Measurements from ENCODE around the gene PTK6.
A peak's percentile ranks its signal among the peaks of the same experiment; 100 is the strongest.

PTK6 gene

GRCh38 chr20:63544241-63544957 lies 7.2 kb upstream of the PTK6 start:
- Mint-ChIP-seq H3K36me3 (ENCODE audit: low read depth) (no peaks in the 10 kb centered on the region), H3K27ac (no peak overlapping the region), H3K4me3 (no peak overlapping the region), H3K9me3 (no peaks in the 10 kb centered on the region), H3K4me1 (ENCODE audit: low read depth) (no peaks in the 10 kb centered on the region), H3K27me3 (no peaks in the 10 kb centered on the region)

DNA sequence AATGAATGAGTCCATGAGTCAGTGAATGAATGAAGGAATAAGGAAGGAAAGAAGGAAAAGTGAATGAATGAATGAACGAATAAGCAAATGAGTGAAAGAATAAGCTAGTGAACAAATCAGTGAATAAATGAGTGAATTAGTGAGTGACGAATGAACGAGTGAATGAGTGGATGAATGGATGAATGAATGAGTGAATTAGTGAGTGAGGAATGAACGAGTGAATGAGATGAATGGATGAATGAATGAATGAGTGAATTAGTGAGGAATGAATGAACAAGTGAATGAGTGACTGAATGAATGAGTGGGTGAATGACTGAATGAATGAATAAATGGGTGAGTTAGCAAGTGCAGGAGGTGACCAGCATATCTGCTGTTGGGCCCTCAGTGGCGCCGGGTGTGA lies 6.6 kb upstream of the PTK6 start:
- no peak overlapping the region for H3K27ac Mint-ChIP-seq
- peaks cover under 1% of the 10 kb centered on the region for H3K4me1 Mint-ChIP-seq (ENCODE audit: low read depth)
- no peaks in the 10 kb centered on the region for H3K27me3 Mint-ChIP-seq
- no peaks in the 10 kb centered on the region for H3K36me3 Mint-ChIP-seq (ENCODE audit: low read depth)
- no peak overlapping the region for H3K4me3 Mint-ChIP-seq
- no peaks in the 10 kb centered on the region for H3K9me3 Mint-ChIP-seq

DNA sequence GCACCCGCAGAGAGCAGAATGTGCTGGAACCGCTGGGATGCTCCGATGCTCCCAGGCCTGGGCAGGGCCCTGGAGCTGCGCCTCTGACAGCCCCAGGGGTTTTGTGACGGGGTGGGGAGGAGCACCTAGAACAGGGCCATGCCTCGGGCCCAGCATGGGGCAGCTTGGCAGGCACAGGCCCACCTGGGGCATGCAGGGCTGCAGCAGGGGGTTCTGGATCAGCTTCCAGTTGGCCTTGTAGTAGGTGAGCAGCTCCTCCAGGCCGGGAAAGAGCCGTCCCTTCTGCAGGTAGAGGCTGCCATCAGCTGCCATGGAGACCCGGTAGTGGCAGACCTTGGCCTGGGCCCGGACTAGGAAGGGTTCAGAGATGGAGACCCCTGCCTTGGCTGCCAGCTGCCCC lies 6.0 kb upstream of the PTK6 start:
- H3K27ac Mint-ChIP-seq: no peak overlapping the region
- H3K9me3 Mint-ChIP-seq: no peaks in the 10 kb centered on the region
- H3K4me1 Mint-ChIP-seq (ENCODE audit: low read depth): peaks cover 6% of the 10 kb centered on the region
- no peaks in the 10 kb centered on the region for H3K27me3 Mint-ChIP-seq
- H3K4me3 Mint-ChIP-seq: no peak overlapping the region
- H3K36me3 Mint-ChIP-seq (ENCODE audit: low read depth): no peaks in the 10 kb centered on the region

GRCh38 chr20:63542696-63543095 lies 5.5 kb upstream of the PTK6 start:
- Mint-ChIP-seq H3K4me1 (ENCODE audit: low read depth) (peaks cover 11% of the 10 kb centered on the region), H3K36me3 (ENCODE audit: low read depth) (no peaks in the 10 kb centered on the region), H3K27me3 (no peaks in the 10 kb centered on the region), H3K9me3 (no peaks in the 10 kb centered on the region), H3K27ac (no peak overlapping the region), H3K4me3 (no peak overlapping the region)

DNA sequence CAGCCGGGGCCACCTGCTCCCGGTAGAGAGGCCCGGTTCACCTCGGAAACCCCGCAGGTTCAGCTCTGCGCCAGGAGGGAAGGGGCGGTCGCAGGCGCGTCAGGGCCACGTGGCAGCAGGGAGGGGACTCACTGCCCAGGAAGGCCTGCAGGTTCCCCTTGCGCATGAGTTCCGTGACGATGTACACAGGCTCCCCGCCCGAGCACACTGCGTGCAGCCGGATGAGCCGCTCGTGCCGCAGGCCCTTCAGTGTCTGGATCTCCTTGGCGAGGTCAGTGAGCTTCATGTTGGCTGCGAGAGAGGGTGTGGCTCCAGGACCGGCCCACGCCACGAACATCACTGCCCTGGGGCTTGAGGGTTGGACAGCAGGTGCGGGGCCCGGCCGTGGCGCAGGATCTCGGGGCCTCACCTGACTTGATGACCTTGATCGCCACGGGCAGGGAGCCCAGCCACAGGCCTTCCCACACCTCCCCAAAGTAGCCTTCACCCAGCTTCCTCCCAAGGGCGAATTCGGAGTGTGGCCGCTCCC lies 4.9 kb upstream of the PTK6 start:
- no peak overlapping the region for H3K27ac Mint-ChIP-seq
- no peaks in the 10 kb centered on the region for H3K27me3 Mint-ChIP-seq
- H3K36me3 Mint-ChIP-seq (ENCODE audit: low read depth): no peaks in the 10 kb centered on the region
- H3K4me1 Mint-ChIP-seq (ENCODE audit: low read depth): peaks cover 14% of the 10 kb centered on the region
- H3K9me3 Mint-ChIP-seq: no peaks in the 10 kb centered on the region
- H3K4me3 Mint-ChIP-seq: no peak overlapping the region

DNA sequence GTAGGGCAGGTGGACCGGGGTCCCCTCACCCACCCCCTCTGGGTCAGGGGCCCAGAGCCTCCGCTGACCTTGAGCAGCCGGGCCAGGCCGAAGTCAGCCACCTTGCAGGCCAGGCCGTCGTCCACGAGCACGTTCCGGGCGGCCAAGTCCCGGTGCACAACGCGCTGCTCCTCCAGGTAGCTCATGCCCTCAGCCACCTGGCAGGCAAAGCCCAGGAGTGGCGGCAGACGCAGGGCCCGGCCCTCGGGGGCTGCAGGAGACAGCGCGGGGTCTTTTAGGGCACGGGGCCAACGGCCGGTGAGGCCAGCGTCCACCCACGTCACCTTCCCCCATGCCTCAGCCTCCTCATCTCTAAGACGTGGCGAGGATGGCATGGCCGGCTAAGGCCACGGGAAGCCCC lies 4.2 kb upstream of the PTK6 start:
- no peaks in the 10 kb centered on the region for H3K27me3 Mint-ChIP-seq
- H3K4me3 Mint-ChIP-seq: no peak overlapping the region
- no peaks in the 10 kb centered on the region for H3K36me3 Mint-ChIP-seq (ENCODE audit: low read depth)
- peaks cover 18% of the 10 kb centered on the region for H3K4me1 Mint-ChIP-seq (ENCODE audit: low read depth)
- no peak overlapping the region for H3K27ac Mint-ChIP-seq
- H3K9me3 Mint-ChIP-seq: no peaks in the 10 kb centered on the region

DNA sequence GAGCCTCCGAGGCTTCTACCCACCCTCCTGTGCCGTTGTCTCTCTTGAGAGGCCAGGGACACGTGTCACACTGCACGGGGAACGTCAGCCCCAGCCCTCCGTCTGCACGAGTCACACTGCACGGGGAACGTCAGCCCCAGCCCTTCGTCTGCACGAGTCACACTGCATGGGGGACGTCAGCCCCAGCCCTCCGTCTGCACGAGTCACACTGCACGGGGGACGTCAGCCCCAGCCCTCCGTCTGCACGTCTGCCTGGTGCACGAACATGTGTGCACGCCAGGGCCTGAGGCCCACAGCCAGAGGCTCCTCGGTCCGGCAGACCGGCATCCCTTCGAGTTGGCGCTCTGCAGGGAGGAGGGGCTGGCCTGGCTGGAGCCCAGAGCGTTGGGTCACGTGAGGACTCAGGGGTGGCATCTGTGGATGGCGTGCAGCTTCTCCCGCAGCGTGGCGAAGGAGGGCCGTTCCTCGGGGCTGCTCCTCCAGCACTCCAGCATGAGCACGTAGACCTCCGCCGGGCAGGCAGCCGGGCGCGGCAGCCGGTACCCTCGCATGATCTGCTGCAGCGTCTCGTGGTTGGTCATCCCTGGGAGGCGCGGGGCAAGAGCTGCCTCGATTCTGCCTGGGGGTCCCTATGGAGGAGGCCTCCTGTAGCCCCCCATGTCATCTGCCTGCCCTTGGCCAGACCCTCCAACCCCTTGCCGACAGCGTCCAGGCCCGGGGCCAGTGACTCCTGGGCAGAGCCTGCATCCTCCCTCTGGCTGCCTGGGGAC lies 3.4 kb upstream of the PTK6 start:
- H3K4me1 Mint-ChIP-seq (ENCODE audit: low read depth): peaks cover 20% of the 10 kb centered on the region
- no peaks in the 10 kb centered on the region for H3K36me3 Mint-ChIP-seq (ENCODE audit: low read depth)
- no peak overlapping the region for H3K4me3 Mint-ChIP-seq
- H3K27ac Mint-ChIP-seq: no peak overlapping the region
- H3K9me3 Mint-ChIP-seq: no peaks in the 10 kb centered on the region
- no peaks in the 10 kb centered on the region for H3K27me3 Mint-ChIP-seq

DNA sequence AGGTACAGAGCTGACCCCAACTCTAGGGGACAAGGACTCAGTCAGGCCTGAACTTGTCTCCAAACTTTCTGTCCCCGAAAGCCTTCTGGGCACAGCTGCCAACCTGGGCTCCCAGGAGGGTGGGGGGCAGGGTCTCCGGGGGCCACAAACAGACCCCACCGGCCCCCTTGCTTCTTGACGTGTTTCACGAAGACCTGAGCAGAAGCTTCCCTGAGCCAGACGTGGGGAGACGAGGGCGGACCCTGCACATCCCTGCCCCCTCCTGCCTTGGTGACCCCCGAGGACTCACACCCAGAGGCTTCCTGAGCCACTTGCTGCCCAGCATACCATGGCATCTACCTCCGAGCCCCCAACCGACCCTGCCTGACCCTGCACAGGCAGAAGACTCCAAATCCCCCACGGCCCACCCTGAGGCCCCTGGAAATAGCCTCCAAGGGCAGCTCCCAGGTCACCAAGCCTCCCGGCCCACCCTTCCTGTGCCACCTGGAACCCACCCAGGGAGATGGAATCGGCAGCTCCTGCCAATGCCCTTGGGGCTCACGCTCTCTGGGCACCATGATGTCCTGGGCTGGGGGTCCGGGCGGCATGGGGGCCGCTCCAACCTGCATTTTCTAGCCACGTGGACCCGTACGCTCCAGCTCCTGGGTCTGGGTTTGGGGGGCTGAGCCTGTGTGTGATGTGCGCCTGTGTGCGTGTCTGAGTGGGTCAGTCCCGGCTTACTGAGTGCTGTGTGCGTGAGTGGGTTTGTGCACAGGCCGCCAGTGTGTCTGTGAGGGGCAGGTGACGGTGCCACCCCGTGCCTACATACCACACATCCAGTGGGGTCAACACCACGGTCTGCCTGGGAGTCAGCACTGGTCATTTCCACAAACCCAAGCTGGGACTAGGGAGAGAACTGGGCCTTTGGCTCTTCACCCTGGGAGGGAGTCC lies 2.5 kb upstream of the PTK6 start:
- H3K27me3 Mint-ChIP-seq: no peaks in the 10 kb centered on the region
- no peak overlapping the region for H3K27ac Mint-ChIP-seq
- no peaks in the 10 kb centered on the region for H3K9me3 Mint-ChIP-seq
- peaks cover 20% of the 10 kb centered on the region for H3K4me1 Mint-ChIP-seq (ENCODE audit: low read depth)
- H3K36me3 Mint-ChIP-seq (ENCODE audit: low read depth): no peaks in the 10 kb centered on the region
- H3K4me3 Mint-ChIP-seq: no peak overlapping the region

DNA sequence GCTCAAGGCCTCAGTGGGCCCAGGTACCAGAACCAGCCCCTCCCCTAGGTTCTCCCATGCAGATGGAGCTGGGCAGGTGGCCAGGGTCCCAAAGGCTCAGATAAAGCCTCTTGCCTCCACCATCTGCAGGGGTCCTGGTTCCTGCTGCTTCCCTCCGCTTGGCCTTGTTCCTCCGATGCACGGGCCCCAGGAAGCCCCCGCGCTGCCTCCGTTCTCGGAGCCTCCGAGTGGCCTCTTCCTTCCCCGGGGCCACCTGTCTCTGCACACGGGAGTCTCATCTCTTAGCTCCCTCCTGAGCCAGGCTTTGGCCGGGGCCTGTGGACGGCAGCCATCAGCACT lies 1.9 kb upstream of the PTK6 start:
- Mint-ChIP-seq H3K27me3 (no peaks in the 10 kb centered on the region), H3K4me1 (ENCODE audit: low read depth) (peaks cover 20% of the 10 kb centered on the region), H3K36me3 (ENCODE audit: low read depth) (no peaks in the 10 kb centered on the region), H3K4me3 (no peak overlapping the region), H3K9me3 (no peaks in the 10 kb centered on the region), H3K27ac (no peak overlapping the region)

DNA sequence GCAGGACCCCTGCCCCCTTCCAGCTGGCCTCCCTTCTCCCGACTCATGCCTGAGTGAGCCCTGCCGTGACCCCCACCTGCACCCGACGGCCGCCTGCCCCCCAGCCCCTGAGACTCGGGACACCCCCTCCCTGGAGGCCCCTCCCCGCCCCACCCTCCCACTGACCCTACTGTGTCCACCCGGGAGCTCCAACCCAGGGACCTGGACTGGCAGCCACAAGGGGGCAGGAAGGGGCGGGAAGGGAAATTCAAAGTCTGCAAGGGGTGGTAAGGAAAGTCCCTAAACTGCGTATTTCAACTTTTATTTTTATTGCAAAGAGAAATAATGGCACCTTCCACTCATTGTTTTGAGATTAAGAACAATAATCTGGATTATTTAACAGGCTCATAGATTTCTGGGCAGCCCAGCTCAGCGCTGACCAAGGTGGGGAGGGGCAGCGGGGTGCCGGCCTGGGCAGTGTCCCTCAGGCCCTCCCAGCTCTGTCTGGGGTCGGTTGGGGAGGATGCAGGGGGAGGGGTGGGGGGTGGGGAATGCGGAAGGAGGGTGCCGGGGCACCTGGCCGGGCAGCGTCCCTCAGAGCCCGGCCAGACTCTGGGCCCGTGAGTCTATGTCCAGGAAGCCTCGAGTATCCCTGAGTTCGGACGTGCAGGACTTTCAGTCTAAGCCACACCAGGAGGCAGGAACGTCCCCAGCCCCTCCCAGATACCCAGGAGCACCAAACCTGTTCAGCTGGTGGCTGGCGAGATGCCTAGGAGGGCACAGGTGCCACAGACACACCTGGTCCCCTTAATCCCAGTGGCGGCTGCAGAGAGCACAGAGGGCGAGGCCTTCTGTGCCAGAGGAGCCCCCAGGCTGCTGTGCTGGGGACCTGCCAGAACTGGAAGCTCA lies 1.3 kb upstream of the PTK6 start:
- Mint-ChIP-seq H3K36me3 (ENCODE audit: low read depth) (no peaks in the 10 kb centered on the region), H3K4me3 (no peak overlapping the region), H3K27ac (no peak overlapping the region), H3K27me3 (no peaks in the 10 kb centered on the region), H3K4me1 (ENCODE audit: low read depth) (peaks cover 20% of the 10 kb centered on the region), H3K9me3 (no peaks in the 10 kb centered on the region)

GRCh38 chr20:63537525-63538203 lies 488 bp upstream of the PTK6 start:
- Mint-ChIP-seq H3K27me3 (no peaks in the 10 kb centered on the region), H3K4me1 (ENCODE audit: low read depth) (peaks cover 20% of the 10 kb centered on the region), H3K9me3 (no peaks in the 10 kb centered on the region), H3K4me3 (peak overlapping the region; percentile 60), H3K36me3 (ENCODE audit: low read depth) (no peaks in the 10 kb centered on the region), H3K27ac (peak overlapping the region; percentile 63)

DNA sequence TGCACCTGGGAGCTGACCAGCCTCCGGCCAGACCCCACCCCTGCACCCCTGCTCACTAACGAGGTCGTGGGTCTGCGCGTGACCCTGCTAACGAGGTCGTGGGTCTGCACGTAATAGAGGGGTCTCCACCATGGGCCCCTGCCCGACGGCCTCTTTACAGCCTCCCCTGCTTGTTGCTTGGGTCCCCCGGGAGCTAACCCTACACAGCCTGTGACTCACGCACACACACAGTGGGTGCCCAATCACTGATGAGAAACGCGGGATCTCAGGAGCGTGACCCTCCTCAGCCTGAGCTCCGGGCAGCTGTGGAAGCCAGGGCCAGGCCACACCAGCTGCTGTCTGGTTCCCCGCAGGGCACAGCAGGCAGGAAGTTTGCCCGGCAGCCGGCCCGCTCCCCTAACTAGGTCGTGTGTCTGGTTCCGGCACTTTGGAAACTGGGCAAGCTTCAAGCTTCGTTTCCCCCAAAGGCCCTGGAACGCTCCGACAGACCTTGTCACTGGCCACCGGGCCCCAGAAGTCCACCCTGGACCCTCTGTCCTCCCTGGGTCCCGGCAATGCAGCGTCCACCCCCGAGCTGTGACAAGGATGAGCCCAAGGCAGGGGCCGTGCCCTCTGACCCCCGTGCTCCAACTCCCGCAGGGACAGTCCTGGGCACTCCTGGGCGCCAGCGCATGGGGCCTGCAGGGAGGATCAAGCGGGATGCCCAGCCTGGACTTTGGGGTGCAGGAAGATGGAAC lies 767 bp downstream of the PTK6 start:
- Mint-ChIP-seq H3K27me3 (no peaks in the 10 kb centered on the region), H3K27ac (no peak overlapping the region), H3K4me1 (ENCODE audit: low read depth) (peaks cover 20% of the 10 kb centered on the region), H3K9me3 (no peaks in the 10 kb centered on the region), H3K4me3 (no peak overlapping the region), H3K36me3 (ENCODE audit: low read depth) (no peaks in the 10 kb centered on the region)

Data from stimulated activated naive CD8-positive, alpha-beta T cell treated with anti-CD3 and anti-CD28 coated beads, Interleukin-15, Interleukin-2, amounts not matched to agents 100 ng/mL and 50 ng/mL, for 24 hours (primary cell).